ENCODE results near the gene DHRS1. TPM values are rescaled to one million over a fixed set of nuclear protein-coding genes. Genes with fewer than 3 reads are reported as not detected.
A peak's percentile ranks its signal among the peaks of the same experiment; 100 is the strongest.

DHRS1 gene
- 6.4 and 12.7 TPM in 2 replicates for total RNA-seq

- DNase-seq (ENCODE audit: low read depth, low spot score) = peak; percentile 59
Measured at GRCh38 chr14:24299255-24300191, at the start of gene DHRS1, which contains the start of gene NOP9. DHRS1 (minus strand) TSS chr14:24299780; CDS start chr14:24299106, 674 bp downstream. NOP9 (plus strand) TSS chr14:24299850; CDS start chr14:24299955, 105 bp downstream.

GRCh38 chr14:24348186-24348585 is 48.6 kb upstream of the DHRS1 start:
- DNase-seq (ENCODE audit: low read depth, low spot score) = no peak

GRCh38 chr14:24347134-24347533 is 47.6 kb upstream of the DHRS1 start:
- DNase-seq (ENCODE audit: low read depth, low spot score) = no peak

GRCh38 chr14:24343795-24344660 is 44.4 kb upstream of the DHRS1 start:
- DNase-seq (ENCODE audit: low read depth, low spot score) = no peak

- DNase-seq (ENCODE audit: low read depth, low spot score) = no peak
Measured at GRCh38 chr14:24342889-24343288, 43.3 kb upstream of the DHRS1 start.

DNA sequence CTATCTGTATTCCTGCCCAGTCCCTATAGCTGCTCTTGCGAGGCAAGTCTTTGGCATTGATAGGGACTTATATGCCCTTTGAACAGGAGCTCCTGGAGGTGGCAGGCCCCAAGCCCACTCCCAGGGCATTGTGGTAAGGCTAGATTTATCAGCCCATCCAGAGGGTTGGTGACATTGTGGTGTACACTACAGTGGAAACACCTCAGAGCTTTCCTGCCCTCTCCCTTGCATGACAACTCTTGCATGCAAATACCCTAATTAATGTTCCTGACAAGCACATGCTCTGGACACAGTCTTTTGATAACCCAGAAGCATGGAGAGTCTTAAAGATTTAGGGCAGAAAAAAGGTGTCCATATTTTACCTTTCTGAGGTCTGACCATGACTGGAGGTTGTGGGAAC is 41.0 kb upstream of the DHRS1 start:
- no peak for DNase-seq (ENCODE audit: low read depth, low spot score)

- no peak for DNase-seq (ENCODE audit: low read depth, low spot score)
Measured at GRCh38 chr14:24339284-24340151, 39.9 kb upstream of the DHRS1 start, which contains the start of gene RIPK3. RIPK3 (minus strand) TSS chr14:24339991; CDS start chr14:24339826, 165 bp downstream.

- DNase-seq (ENCODE audit: low read depth, low spot score) = no peak
Measured at GRCh38 chr14:24338843-24339242, 39.3 kb upstream of the DHRS1 start.

GRCh38 chr14:24337824-24338175 is 38.2 kb upstream of the DHRS1 start:
- DNase-seq (ENCODE audit: low read depth, low spot score) = no peak

- DNase-seq (ENCODE audit: low read depth, low spot score) = no peak
Measured at GRCh38 chr14:24337144-24337823, 37.7 kb upstream of the DHRS1 start.

DNA sequence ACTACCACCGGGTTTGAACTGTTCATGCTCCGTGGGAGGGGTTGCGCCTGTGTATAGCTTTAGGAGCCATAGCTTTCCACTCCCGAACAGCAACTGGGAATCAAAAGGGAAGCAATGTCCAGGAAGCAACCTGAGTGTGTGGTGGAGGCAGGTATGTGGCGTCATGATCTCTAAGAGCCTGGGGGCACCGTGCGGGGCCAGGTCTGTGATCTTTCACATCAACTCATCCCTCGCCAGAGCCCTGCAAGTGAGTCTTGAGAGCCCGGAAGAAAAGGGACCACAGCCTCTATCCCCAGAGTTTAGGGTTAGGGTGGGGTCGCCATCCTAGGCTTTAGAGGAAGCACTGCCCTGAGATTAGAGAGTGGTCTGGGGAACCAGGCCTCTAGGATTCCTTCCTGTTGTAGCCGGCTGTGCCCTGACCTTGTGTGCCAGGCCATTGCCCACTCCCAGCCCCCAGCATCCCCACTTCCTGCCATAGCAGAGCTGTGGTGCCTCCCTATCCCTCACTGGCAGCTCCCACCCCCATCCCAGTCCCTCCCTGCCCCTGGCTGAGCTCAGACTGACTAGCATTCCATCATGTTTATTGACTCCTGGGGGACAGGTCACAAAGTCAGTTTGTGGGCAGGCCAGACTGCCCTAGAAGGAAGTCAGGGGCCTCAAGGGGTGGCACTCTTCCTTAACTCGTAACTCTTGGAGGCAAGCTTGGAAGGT is 36.0 kb upstream of the DHRS1 start:
- DNase-seq (ENCODE audit: low read depth, low spot score) = no peak

- no peak for DNase-seq (ENCODE audit: low read depth, low spot score)
Measured at GRCh38 chr14:24334431-24335291, 35.1 kb upstream of the DHRS1 start, which contains the start of gene ADCY4. ADCY4 (minus strand) TSS chr14:24335071; CDS start chr14:24334652, 419 bp downstream.

GRCh38 chr14:24332268-24332993 is 32.9 kb upstream of the DHRS1 start:
- DNase-seq (ENCODE audit: low read depth, low spot score) = no peak

DNA sequence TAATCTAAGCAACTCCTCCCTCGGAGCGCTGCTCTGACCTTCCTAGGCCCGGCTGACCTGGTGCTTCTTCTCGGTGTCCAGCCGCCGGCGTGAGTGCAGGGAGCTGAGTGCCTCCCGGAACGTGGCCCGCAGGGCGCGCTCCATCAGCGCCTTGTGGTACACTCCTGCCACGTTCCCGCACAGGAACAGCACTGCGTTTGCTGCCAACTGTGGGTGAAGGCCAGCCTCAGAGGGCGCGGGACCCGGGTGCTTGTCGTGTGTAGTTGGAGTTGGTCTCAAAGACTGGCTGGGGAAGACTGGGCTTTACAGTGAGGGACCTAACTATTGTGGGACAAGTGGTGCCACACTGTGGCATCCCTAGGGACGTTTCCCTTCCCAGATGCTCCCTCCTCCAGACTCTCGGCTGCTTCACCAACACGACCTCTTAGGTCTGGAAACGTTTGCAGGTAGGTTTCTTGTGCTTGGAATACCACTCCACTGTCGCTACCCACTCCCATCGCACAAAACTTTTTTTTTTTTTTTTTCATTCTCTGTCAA is 32.2 kb upstream of the DHRS1 start:
- DNase-seq (ENCODE audit: low read depth, low spot score) = no peak

- DNase-seq (ENCODE audit: low read depth, low spot score) = no peak
Measured at GRCh38 chr14:24330973-24331674, 31.5 kb upstream of the DHRS1 start.

GRCh38 chr14:24329736-24330135 is 30.2 kb upstream of the DHRS1 start:
- no peak for DNase-seq (ENCODE audit: low read depth, low spot score)

- DNase-seq (ENCODE audit: low read depth, low spot score) = no peak
Measured at GRCh38 chr14:24329073-24329663, 29.6 kb upstream of the DHRS1 start.
